Lower lobe of right lung (tissue), 2 donors: Measurements from ENCODE around the gene CEP350. TPM values are rescaled to one million over a fixed set of nuclear protein-coding genes. Genes with fewer than 3 reads are reported as not detected.
A peak's percentile ranks its signal among the peaks of the same experiment; 100 is the strongest.

Experiments used
- ATAC-seq, 2 donors: fragments of 200-7000 bp; cut with Tn5 transposase; one replicate each; pipeline ENCODE4 v1.9.1; 2020 to 2022; ENCODE audit warnings: mild to moderate bottlenecking in 2 of 2, moderate library complexity in 2 of 2
- DNase-seq: peaks from one replicate; pipeline ENCODE4 v3.0.0-alpha.2; 2020
- H3K27ac ChIP-seq: fragments of 200-600 bp; one replicate; pipeline ENCODE4 v1.8.0; 2022
- H3K27me3 ChIP-seq: fragments of 200-600 bp; one replicate; pipeline ENCODE4 v1.8.0; 2022; ENCODE audit warnings: low read depth
- H3K36me3 ChIP-seq: fragments of 200-600 bp; one replicate; pipeline ENCODE4 v1.8.0; 2022; ENCODE audit warnings: mild to moderate bottlenecking
- H3K4me1 ChIP-seq: fragments of 200-600 bp; one replicate; pipeline ENCODE4 v1.8.0; 2022
- H3K4me3 ChIP-seq: fragments of 200-600 bp; one replicate; pipeline ENCODE4 v1.8.0; 2022; ENCODE audit warnings: mild to moderate bottlenecking
- H3K9me3 ChIP-seq: fragments of 200-600 bp; one replicate; pipeline ENCODE4 v1.8.0; 2022
- CTCF ChIP-seq: fragments of 200-600 bp; IDR thresholded peaks from one replicate; pipeline ENCODE4 v1.8.0; 2022; ENCODE audit warnings: antibody characterized with exemption, mild to moderate bottlenecking
- intact Hi-C: fragments of 100-400 bp; cut with DNase I; formaldehyde crosslinking; loops from one replicate; pipeline ENCODE4 v1.11.0; 2022
- total RNA-seq: library from RNA; stranded (reverse); fragmentation: NEBNext Ultra II Directional; extraction: Animal tissue kit (Norgen Biotek cat#: 25700); gene quantifications from one replicate; pipeline ENCODE4 v1.2.1, GENCODE V29; 2021
- donor health status: DM: no; HTN: yes; CAD: no; lungs with severe emphysema.

The CEP350 gene
- total RNA-seq, 1 donor from 2014 or later = 53.2 TPM

DNA sequence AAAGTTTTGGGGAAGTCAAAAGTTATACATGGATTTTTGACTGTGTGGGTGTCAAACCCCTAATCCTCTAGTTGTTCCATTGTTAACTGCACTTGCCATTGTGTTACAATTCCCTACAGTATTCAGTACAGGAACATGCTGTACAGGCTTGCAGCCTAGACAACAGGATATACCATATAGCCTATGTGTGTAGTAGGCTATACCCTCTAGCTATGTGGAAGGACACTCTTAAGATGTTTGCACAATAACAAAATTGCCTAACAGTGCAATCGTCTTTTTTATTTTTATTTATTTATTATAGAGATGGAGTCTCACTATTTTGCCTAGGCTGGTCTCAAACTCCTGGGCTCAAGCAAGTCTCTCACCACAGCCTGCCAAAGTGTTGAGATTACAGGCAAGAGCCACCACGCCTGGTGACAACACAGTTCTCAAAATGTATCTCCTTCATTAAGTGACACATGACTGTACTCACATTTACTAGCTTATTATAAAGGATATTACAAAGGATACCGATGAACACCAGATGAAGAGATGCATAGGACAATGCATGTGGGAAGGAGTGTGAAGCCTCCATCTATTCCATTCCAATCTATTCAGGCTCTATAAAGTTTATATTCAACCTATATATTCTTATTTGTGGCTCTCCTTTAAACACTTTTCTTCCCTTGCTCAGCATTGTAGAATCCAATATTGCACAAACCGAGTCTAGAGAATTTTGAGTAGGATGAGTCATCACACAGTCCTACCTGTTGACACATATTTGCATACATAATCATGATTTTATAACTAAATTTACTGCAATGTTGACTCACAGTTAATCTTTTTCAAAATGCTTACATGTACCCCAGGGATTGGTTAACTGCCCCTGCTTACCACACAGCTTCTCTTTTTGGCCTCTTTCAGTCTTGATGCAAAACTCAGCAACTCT, 28.4 kb upstream of the CEP350 start:
- H3K9me3 ChIP-seq = no peaks in the 10 kb centered on the region
- ATAC-seq = peak in 1 of 2 donors; percentile 75
- no peak overlapping the region for H3K4me3 ChIP-seq
- H3K27ac ChIP-seq = no peak overlapping the region
- intact Hi-C loops = no loop called here
- no peak for DNase-seq
- no peaks in the 10 kb centered on the region for H3K36me3 ChIP-seq
- H3K27me3 ChIP-seq = no peaks in the 10 kb centered on the region
- no peaks in the 10 kb centered on the region for H3K4me1 ChIP-seq
- no peak for TF ChIP-seq CTCF

DNA sequence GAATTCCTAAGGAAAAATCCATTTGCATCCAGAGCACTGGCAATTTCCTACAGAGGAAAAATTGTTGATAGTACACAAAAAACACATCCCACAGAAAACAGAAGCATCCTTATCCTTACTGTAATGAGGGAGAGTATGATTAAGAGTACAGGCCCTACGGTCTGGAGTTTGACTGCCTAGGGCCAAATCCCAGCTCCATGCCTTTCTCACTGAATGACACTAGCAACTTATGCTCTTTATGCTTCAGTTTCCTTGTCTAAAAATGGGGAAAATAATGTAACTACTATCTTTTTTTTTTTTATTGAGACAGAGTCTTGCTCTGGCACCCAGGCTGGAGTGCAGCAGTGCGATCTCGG, 27.8 kb upstream of the CEP350 start:
- DNase-seq (no peak), ATAC-seq (no peak)
- no peak for TF ChIP-seq CTCF
- Histone ChIP-seq H3K4me3 (no peak overlapping the region), H3K4me1 (no peaks in the 10 kb centered on the region), H3K9me3 (no peaks in the 10 kb centered on the region), H3K27ac (no peak overlapping the region), H3K36me3 (no peaks in the 10 kb centered on the region), H3K27me3 (no peaks in the 10 kb centered on the region)
- intact Hi-C loops = no loop called here

DNA sequence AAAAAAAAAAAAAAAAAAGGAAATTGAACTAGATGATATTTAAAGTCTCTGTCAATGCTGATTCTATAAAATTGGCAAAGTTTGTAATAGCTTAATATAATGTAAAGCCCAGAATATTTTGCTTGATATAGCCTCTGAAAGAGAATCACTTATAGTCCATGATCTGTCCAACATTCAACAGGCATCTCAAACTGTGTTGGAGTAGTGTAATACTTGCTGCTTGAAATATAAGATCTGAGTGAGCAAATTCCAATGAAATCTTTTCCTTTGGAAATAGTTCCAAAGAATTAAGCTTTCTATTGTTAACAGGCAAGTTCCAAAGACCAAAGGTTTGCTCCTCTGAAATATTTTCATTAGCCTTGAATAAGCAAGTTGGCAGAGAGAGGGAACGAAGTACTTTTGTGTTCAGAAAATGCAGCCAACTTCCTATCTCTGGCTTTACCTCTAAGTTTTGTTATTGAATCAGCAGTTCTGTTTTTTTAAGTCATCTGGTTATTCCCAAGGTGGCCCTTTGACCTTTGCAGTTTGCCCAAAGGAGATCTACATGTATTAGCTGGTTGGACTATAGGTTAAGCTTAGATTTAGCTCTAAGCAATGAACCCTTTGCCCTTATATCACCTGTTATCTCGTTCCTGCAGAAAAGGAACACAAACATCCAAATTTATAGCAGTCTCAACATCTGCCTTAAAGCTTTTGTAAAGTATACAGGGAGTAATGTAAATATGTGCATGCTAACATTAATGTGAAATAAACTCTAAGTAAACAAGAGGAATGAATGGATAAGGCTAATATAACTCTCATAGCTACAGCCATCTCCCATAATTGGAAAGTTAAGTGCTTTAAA, 24.4 kb upstream of the CEP350 start:
- ATAC-seq (no peak), DNase-seq (no peak)
- intact Hi-C loops = no loop called here
- Histone ChIP-seq H3K9me3 (no peaks in the 10 kb centered on the region), H3K36me3 (no peaks in the 10 kb centered on the region), H3K4me1 (no peaks in the 10 kb centered on the region), H3K27ac (no peak overlapping the region), H3K27me3 (no peaks in the 10 kb centered on the region), H3K4me3 (no peak overlapping the region)
- no peak for TF ChIP-seq CTCF

DNA sequence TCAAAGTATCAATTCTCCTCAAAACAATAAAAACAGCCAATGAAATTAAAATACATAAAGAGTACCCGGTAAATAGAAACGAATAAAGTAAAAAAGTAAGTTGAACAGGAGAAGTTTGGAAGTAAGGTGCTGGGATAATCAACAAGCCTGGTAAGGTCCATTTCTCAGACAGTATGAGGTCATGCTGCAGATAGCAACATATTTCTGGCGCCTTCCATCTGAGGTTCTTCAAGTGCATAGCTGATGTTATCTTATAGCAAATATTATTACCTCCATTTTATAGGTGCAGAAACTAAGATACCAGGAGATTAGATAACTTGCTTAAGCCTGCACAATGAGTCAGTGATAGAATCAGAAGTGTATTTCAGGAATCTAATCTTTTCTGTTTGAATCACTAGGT, 23.7 kb upstream of the CEP350 start:
- Histone ChIP-seq H3K36me3 (no peaks in the 10 kb centered on the region), H3K27ac (no peak overlapping the region), H3K27me3 (no peaks in the 10 kb centered on the region), H3K4me3 (no peak overlapping the region), H3K4me1 (no peaks in the 10 kb centered on the region), H3K9me3 (no peaks in the 10 kb centered on the region)
- peak in 1 of 2 donors; percentile 61 for ATAC-seq
- TF ChIP-seq CTCF = no peak
- DNase-seq = no peak
- intact Hi-C loops = no loop called here

DNA sequence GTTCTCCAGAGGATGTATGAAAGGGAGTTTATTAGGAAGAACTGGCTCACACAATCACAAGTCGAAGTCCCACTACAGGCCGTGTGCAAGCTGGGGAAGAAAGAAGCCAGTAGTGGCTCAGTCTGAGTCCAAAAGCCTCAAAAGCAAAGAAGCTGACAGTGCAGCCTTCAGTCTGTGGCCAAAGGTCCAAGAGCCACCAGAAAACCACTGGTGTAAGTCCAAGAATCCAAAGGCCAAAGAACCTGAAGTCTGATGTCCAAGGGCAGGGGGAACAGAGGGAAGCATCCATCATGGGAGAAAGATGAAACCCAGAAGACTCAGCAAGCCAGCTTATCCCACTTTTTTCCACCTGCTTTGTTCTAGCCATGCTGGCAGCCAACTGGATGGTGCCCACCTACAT, 21.4 kb upstream of the CEP350 start:
- H3K27me3 ChIP-seq = no peaks in the 10 kb centered on the region
- no peak overlapping the region for H3K4me3 ChIP-seq
- H3K27ac ChIP-seq = no peak overlapping the region
- no peaks in the 10 kb centered on the region for H3K9me3 ChIP-seq
- ATAC-seq (no peak), DNase-seq (no peak)
- H3K4me1 ChIP-seq = no peaks in the 10 kb centered on the region
- no peak for TF ChIP-seq CTCF
- no peaks in the 10 kb centered on the region for H3K36me3 ChIP-seq
- intact Hi-C loops = no loop called here
